Heart left ventricle (tissue), 13 donors: ENCODE results near the gene POLR2J2.
"Not testable (repeated sequence)": the region's sequence is repeated elsewhere in the genome, so short reads cannot be mapped to it uniquely, and the experiment has no call there.

ENCODE experiments used
- CTCF ChIP-seq, 12 donors: fragments of 200-600 bp; sonication (generic) in 4 of 12; IDR thresholded peaks; one replicate each; pipeline versions ENCODE4 v1.5.0 to v1.8.0; 2018 to 2022; ENCODE audit warnings: antibody characterized with exemption in 12 of 12, mild to moderate bottlenecking in 5 of 12
- POLR2A ChIP-seq, 2 donors: fragments of 450-650 bp; IDR thresholded peaks; one replicate each; pipeline ENCODE4 v1.6.1; 2017; ENCODE audit warnings: antibody characterized with exemption in 2 of 2, mild to moderate bottlenecking in 2 of 2, moderate library complexity in 2 of 2
- donor health status: ischemic (EF 13 %, LVEDD 7.1; RV severe dilation, severe dysfunction).
- donor health status: DM: no; HTN: yes; CAD: no.
- donor health status: DM: no; HTN: no; CAD: no.
- donor health status: ischemic (EF 25% LVEDD 6.9; RV normal size, moderate dysfunction).
- donor health status: ischemic (EF 25% LVEDD 5.7; RV mildly dilated, moderate dysfunction).
- donor health status: ischemic (EF 35%, LVEDD 5.7; RV mildly dilated, moderate dysfunction).
- donor health status: nonischemic (EF 11% LVEDD 7.7; RV severe dilation, severe dysfunction).
- donor health status: DM: yes; HTN: yes; CAD: no.
- donor health status: PGD.
- donor health status: ischemic (EF 29% LVEDD 5.4; RV normal size, mild dysfunction).
- donor health status: nonischemic (EF 23%, LVEDD 6.1; RV moderate dilation, normal function).

GRCh38 chr7:102680780-102681179 lies 9.3 kb upstream of the POLR2J2 start:
- TF ChIP-seq CTCF, POLR2A (IDR thresholded peaks at IDR 0.05): not testable (repeated sequence)
